ENCODE data around the gene ATP10B.

DNA sequence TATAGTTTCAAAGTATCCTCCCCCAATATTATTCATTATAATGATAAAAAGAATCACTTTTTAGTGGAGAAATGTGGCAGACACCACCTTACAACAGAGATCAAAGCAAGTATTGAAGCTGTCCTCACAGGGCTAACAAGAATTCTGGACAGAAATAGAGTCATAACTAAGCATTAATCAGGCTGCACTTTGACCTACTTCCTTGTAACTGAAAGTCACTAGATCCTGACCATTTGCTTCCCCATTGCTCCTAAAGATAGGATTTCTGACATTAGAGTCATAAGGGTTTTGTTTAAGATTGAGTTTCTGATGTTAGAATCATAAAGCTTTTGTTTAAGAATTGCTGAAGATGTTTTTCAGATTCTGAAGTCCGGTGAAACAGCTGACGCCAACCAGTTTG lies 159.7 kb downstream of the ATP10B start:
- TF ChIP-seq CTCF (IDR thresholded peaks at IDR 0.05; ENCODE audit: poor library complexity, severe bottlenecking) (no peak), MXI1 (conservative IDR thresholded peaks at IDR 0.05; ENCODE audit: poor library complexity, severe bottlenecking) (no peak), POLR2AphosphoS5 (IDR thresholded peaks at IDR 0.05) (no peak)

Measured in neural cell (in vitro differentiated cells).